Skeletal muscle tissue (tissue), 4 donors: ENCODE results near the gene ARHGEF16. TPM values are rescaled to one million over a fixed set of nuclear protein-coding genes. Genes with fewer than 3 reads are reported as not detected.
A peak's percentile ranks its signal among the peaks of the same experiment; 100 is the strongest.

Experiments used
- H3K27ac ChIP-seq: one replicate; pipeline ENCODE4 v1.7.0; 2013; ENCODE audit warnings: mild to moderate bottlenecking, low read depth, low read length, inconsistent platforms
- H3K27me3 ChIP-seq, 3 donors: one replicate each; pipeline ENCODE4 v1.7.0; 2013; ENCODE audit warnings: low read length in 3 of 3; ENCODE audit not compliant: control insufficient read depth in 3 of 3, insufficient read depth in 3 of 3
- H3K36me3 ChIP-seq, 3 donors: one replicate each; pipeline ENCODE4 v1.7.0; 2013; ENCODE audit warnings: low read length in 3 of 3; ENCODE audit not compliant: control insufficient read depth in 3 of 3, insufficient read depth in 3 of 3
- H3K4me1 ChIP-seq, 3 donors: one replicate each; pipeline ENCODE4 v1.7.0; 2013; ENCODE audit warnings: low read length in 3 of 3, mild to moderate bottlenecking in 3 of 3; ENCODE audit not compliant: control insufficient read depth in 3 of 3, insufficient read depth in 3 of 3
- H3K4me3 ChIP-seq, 3 donors: one replicate each; pipeline ENCODE4 v1.7.0; 2013; ENCODE audit warnings: low read length in 3 of 3
- H3K9ac ChIP-seq, 3 donors: one replicate each; pipeline ENCODE4 v1.7.0; 2013; ENCODE audit warnings: low read length in 3 of 3, mild to moderate bottlenecking in 3 of 3, moderate library complexity in 2 of 3, low read depth in 1 of 3
- H3K9me3 ChIP-seq, 3 donors: one replicate each; pipeline ENCODE4 v1.7.0; 2013; ENCODE audit warnings: low read length in 3 of 3; ENCODE audit not compliant: control insufficient read depth in 3 of 3
- total RNA-seq: library from RNA; depleted of rRNA; stranded (reverse); fragments of >200 nt; gene quantifications from one replicate; pipeline ENCODE4 v1.2.3, GENCODE V29; 2014
- donor health status: Osteomylitis.

ARHGEF16 gene
- total RNA-seq, 1 donor from 2014 or later = 0.52 TPM

GRCh38 chr1:3411806-3412205 lies 42.7 kb upstream of the ARHGEF16 start:
- no peak overlapping the region for H3K4me3 ChIP-seq
- peaks cover 9 to 24% (median 11%) of the 10 kb centered on the region in 3 donors for H3K4me1 ChIP-seq
- no peaks in the 10 kb centered on the region for H3K9me3 ChIP-seq
- H3K9ac ChIP-seq = no peak overlapping the region
- peaks cover 19 to 41% (median 32%) of the 10 kb centered on the region in 3 donors for H3K27me3 ChIP-seq
- H3K36me3 ChIP-seq = no peaks in the 10 kb centered on the region
- H3K27ac ChIP-seq = no peak overlapping the region

- Histone ChIP-seq H3K36me3 (no peaks in the 10 kb centered on the region), H3K27me3 (peaks cover 19 to 35% (median 32%) of the 10 kb centered on the region in 3 donors), H3K9me3 (no peaks in the 10 kb centered on the region), H3K4me3 (no peak overlapping the region), H3K27ac (no peak overlapping the region), H3K4me1 (peaks cover 9 to 24% (median 11%) of the 10 kb centered on the region in 3 donors), H3K9ac (no peak overlapping the region)
Measured at GRCh38 chr1:3412376-3412775, 42.1 kb upstream of the ARHGEF16 start.

DNA sequence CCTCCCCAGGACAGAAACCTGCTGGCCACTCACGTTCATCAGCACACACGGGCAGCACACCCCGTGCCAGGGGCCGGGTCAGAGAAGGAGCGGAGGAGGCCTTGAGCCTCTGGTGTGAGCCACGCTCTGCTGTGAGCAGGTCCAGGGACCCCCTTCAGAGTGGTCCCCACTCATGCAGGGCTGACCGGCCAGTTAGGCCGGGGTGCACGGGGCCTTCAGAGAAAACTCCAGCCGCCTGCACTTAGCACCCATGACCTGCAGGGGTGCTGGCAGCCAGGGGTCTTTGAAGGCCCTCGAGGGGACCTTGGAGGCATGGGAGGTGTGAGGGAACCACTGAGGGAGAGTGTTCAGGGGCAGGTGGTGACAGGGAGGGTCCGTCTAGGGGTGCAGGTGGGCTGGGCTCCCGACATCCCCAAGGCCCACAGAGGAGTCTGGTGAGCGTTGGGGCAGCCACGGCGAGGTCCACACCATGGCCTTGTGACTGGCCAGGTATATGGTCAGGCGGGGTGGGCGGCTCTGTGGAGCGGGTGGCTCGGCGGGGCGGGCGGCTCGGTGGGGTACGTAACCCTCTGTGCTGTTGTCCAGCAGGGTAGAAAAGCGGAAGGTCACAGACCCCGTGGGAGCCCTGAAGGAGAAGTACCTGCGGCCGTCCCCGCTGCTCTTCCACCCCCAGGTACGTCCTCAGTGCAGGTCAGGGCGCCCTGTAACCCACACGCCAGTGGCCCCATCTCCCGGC lies 40.3 kb upstream of the ARHGEF16 start:
- no peaks in the 10 kb centered on the region for H3K9me3 ChIP-seq
- H3K4me1 ChIP-seq = peaks cover 9 to 24% (median 11%) of the 10 kb centered on the region in 3 donors
- H3K9ac ChIP-seq = no peak overlapping the region
- H3K27me3 ChIP-seq = peaks cover 19 to 44% (median 26%) of the 10 kb centered on the region in 3 donors
- H3K4me3 ChIP-seq = no peak overlapping the region
- no peak overlapping the region for H3K27ac ChIP-seq
- H3K36me3 ChIP-seq = no peaks in the 10 kb centered on the region

- no peak overlapping the region for H3K4me3 ChIP-seq
- no peaks in the 10 kb centered on the region for H3K36me3 ChIP-seq
- peaks cover 14 to 43% (median 26%) of the 10 kb centered on the region in 3 donors for H3K27me3 ChIP-seq
- H3K27ac ChIP-seq = no peak overlapping the region
- H3K4me1 ChIP-seq = peaks cover 1 to 17% (median 6%) of the 10 kb centered on the region in 3 donors
- no peaks in the 10 kb centered on the region for H3K9me3 ChIP-seq
- peak overlapping the region in 1 of 3 donors; percentile 25 for H3K9ac ChIP-seq
Measured at GRCh38 chr1:3415260-3416090, 39.0 kb upstream of the ARHGEF16 start.

DNA sequence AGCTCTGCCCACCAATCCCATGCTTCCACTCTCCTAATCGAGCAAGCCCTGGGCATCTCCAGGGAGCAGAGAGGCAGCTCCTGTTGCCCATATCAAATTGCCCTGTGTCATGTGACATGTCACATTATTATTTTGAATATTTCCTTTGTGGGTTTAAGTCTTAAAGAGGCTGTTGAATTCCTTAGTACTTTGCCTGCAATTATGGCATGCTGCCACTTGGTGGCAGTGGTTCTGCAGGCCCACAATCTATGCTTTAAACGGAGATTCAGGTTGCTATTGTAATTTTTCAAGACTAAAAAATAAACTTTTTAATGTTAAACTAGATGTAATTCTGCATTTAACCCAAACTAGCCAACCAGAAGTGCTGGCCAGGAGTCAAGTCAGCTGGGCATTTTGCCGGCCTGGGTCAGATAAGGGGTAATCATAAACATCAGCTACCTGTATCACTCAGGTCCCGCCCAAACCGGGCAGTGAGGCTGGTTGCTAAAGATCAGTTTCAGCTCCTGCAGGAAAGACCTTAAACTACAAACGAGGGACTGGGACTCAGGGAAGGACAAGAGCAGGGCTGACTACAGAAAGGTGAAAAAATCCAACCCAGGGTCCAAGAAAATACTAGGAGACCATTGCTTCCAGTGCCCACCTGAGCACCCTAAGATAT lies 37.3 kb upstream of the ARHGEF16 start:
- Histone ChIP-seq H3K27me3 (peaks cover 4 to 43% (median 17%) of the 10 kb centered on the region in 3 donors), H3K4me3 (no peak overlapping the region), H3K36me3 (no peaks in the 10 kb centered on the region), H3K9me3 (no peaks in the 10 kb centered on the region), H3K4me1 (peaks cover 4 to 18% (median 5%) of the 10 kb centered on the region in 3 donors), H3K9ac (no peak overlapping the region), H3K27ac (no peak overlapping the region)

- Histone ChIP-seq H3K36me3 (no peaks in the 10 kb centered on the region), H3K27ac (no peak overlapping the region), H3K27me3 (peaks cover 4 to 45% (median 17%) of the 10 kb centered on the region in 3 donors), H3K9me3 (no peaks in the 10 kb centered on the region), H3K4me1 (peaks cover 7 to 24% (median 7%) of the 10 kb centered on the region in 3 donors), H3K4me3 (no peak overlapping the region), H3K9ac (no peak overlapping the region)
Measured at GRCh38 chr1:3417934-3418333, 36.5 kb upstream of the ARHGEF16 start.

- Histone ChIP-seq H3K27ac (no peak overlapping the region), H3K9me3 (no peaks in the 10 kb centered on the region), H3K27me3 (peaks cover 4 to 45% (median 17%) of the 10 kb centered on the region in 3 donors), H3K36me3 (no peaks in the 10 kb centered on the region), H3K9ac (no peak overlapping the region), H3K4me1 (peaks cover 7 to 23% (median 7%) of the 10 kb centered on the region in 3 donors), H3K4me3 (no peak overlapping the region)
Measured at GRCh38 chr1:3418600-3418999, 35.9 kb upstream of the ARHGEF16 start.

- no peak overlapping the region for H3K9ac ChIP-seq
- no peaks in the 10 kb centered on the region for H3K9me3 ChIP-seq
- peaks cover 7 to 30% (median 11%) of the 10 kb centered on the region in 3 donors for H3K4me1 ChIP-seq
- H3K27ac ChIP-seq = no peak overlapping the region
- no peaks in the 10 kb centered on the region for H3K36me3 ChIP-seq
- H3K4me3 ChIP-seq = no peak overlapping the region
- H3K27me3 ChIP-seq = peaks cover 4 to 49% (median 20%) of the 10 kb centered on the region in 3 donors
Measured at GRCh38 chr1:3419415-3420204, 34.9 kb upstream of the ARHGEF16 start.

DNA sequence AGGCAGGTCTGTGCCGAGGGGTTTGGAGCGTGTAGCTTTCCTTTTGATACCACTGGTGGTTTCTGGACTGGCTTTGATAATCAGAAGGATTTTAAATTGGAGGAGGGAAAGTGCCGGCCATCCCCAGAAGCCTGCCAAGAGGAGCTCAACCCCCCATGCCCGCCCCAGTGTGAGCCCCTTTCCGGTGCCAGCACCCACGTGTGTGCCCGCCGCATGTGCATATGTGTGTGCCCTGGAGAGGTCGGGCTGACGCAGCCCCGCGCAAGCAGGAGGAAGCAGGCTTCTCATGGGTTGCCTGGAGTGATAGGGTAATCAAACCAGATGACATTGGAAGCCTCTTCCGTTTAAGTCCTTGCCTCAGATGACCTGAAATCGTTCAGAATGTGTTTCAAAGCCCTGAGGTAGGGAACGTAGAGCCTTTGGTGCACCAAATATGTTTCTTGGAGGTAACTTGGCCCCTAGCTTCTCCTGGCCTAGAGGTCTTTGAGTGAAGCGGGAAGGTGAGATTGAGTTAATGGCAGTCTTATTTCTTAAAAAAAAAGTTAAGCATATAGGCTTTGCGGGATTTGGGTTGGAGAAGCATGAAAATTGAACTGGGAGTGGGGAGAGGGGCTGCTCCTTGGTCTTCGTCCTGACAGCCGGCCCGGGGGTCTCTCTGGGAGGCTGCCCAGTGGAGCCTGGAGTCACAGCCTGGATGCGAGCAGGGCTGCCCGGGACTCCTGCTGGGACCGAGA lies 34.1 kb upstream of the ARHGEF16 start:
- Histone ChIP-seq H3K4me3 (no peak overlapping the region), H3K9ac (no peak overlapping the region), H3K27me3 (peaks cover 4 to 49% (median 19%) of the 10 kb centered on the region in 3 donors), H3K27ac (no peak overlapping the region), H3K9me3 (no peaks in the 10 kb centered on the region), H3K36me3 (no peaks in the 10 kb centered on the region), H3K4me1 (peaks cover 7 to 25% (median 13%) of the 10 kb centered on the region in 3 donors)
